HepG2 (cell line): ENCODE data around the gene PGM5. TPM values are rescaled to one million over a fixed set of nuclear protein-coding genes. Genes with fewer than 3 reads are reported as not detected.
A peak's percentile ranks its signal among the peaks of the same experiment; 100 is the strongest.
"Not testable (repeated sequence)": the region's sequence is repeated elsewhere in the genome, so short reads cannot be mapped to it uniquely, and the experiment has no call there.

ENCODE experiments used
- ATAC-seq: fragments of 200-7000 bp; cut with Tn5 transposase; 3 replicates; pipeline ENCODE4 v1.9.1; 2020; ENCODE audit warnings: mild to moderate bottlenecking, moderate library complexity
- Bru-seq: library from RNA; stranded (reverse); fragments of 400-500 nt; gene quantifications from one replicate; lab custom pipeline; 2021; lab: Mats Ljungman, UMichigan
- BruChase-seq, 2 experiments: library from RNA; stranded (reverse); fragments of 400-500 nt; gene quantifications; one replicate each; lab custom pipeline; 2021; lab: Mats Ljungman, UMichigan
- BruUV-seq: library from RNA; stranded (reverse); fragments of 400-500 nt; replicated peaks from 2 replicates; lab custom pipeline; 2021; lab: Mats Ljungman, UMichigan
- CTCF ChIA-PET: fragments of 300-600 bp; formaldehyde crosslinking; extraction: SDS; loops from one replicate; lab custom pipeline; 2021; ENCODE audit warnings: low total read pairs, inconsistent platforms, low intra/inter-chr PET ratio; lab: Yijun Ruan, JAX
- POLR2A ChIA-PET: fragments of 350-600 bp; sonication (Branson Sonifier 250); formaldehyde crosslinking; loops from one replicate; lab custom pipeline; 2020; ENCODE audit warnings: antibody characterized with exemption, inconsistent platforms; lab: Yijun Ruan, JAX
- DNase-seq: peaks from one replicate; pipeline ENCODE4 v3.0.0-alpha.2; 2015; ENCODE audit warnings: low spot score
- FAIRE-seq: peaks from 3 replicates; lab custom pipeline; 2011; peaks lifted over from hg19 to GRCh38; lab: Jason Lieb, UNC
- H2AFZ ChIP-seq: one replicate; pipeline ENCODE4 v1.6.1; 2011; ENCODE audit warnings: low read length, inconsistent platforms
- H3K27ac ChIP-seq: fragments of 300-600 bp; 3 replicates; pipeline ENCODE4 v1.8.0; 2011; ENCODE audit warnings: mixed run types, mild to moderate bottlenecking, mixed read lengths, low read length, inconsistent platforms; ENCODE audit not compliant: insufficient read depth; ENCODE audit errors: extremely low read length
- H3K27me3 ChIP-seq, 2 experiments: fragments of 200-600 bp in 1 of 2; 2 replicates in 1 of 2; 3 replicates in 1 of 2; pipeline versions ENCODE4 v1.6.0 to v1.8.0; 2011; ENCODE audit warnings: low read length in 2 of 2, mild to moderate bottlenecking in 2 of 2, moderate library complexity in 2 of 2, inconsistent platforms in 1 of 2; ENCODE audit not compliant: insufficient read depth in 2 of 2, control insufficient read depth in 1 of 2
- H3K36me3 ChIP-seq, 2 experiments: fragments of 200-600 bp in 1 of 2; replicated peaks in 1 of 2; 2 replicates in 1 of 2; 3 replicates in 1 of 2; pipeline versions ENCODE4 v1.5.1 to v1.8.0; 2011; ENCODE audit warnings: low read length in 2 of 2, inconsistent platforms in 1 of 2; ENCODE audit not compliant: insufficient read depth in 2 of 2, control insufficient read depth in 1 of 2
- H3K4me1 ChIP-seq: 2 replicates; pipeline ENCODE4 v1.5.1; 2012; ENCODE audit warnings: low read length, inconsistent platforms; ENCODE audit not compliant: insufficient read depth
- H3K4me2 ChIP-seq: 2 replicates; pipeline ENCODE4 v1.6.0; 2011; ENCODE audit warnings: low read depth, low read length, inconsistent platforms
- H3K4me3 ChIP-seq, 3 experiments: fragments of 200-600 bp in 1 of 3; sonication (generic), shearing (Covaris generic) in 1 of 3; replicated peaks in 1 of 3; 2 replicates each; pipeline ENCODE4 v1.5.1; 2011 to 2016; ENCODE audit warnings: low read length in 3 of 3, inconsistent platforms in 2 of 3, low read depth in 2 of 3, mild to moderate bottlenecking in 2 of 3, control low read depth in 1 of 3, mixed read lengths in 1 of 3; ENCODE audit not compliant: insufficient read depth in 1 of 3
- H3K79me2 ChIP-seq: one replicate; pipeline ENCODE4 v1.6.1; 2011; ENCODE audit warnings: low read length, inconsistent platforms; ENCODE audit not compliant: insufficient read depth
- H3K9ac ChIP-seq: 2 replicates; pipeline ENCODE4 v1.6.0; 2011; ENCODE audit warnings: mild to moderate bottlenecking, low read depth, low read length, inconsistent platforms; ENCODE audit not compliant: insufficient read depth
- H3K9me3 ChIP-seq: 2 replicates; pipeline ENCODE4 v1.5.1; 2012; ENCODE audit warnings: mild to moderate bottlenecking, low read length
- H4K20me1 ChIP-seq: 2 replicates; pipeline ENCODE4 v1.6.0; 2011; ENCODE audit warnings: inconsistent platforms, mild to moderate bottlenecking, low read length, moderate library complexity; ENCODE audit not compliant: insufficient read depth
- ZNF800 ChIP-seq: sonication (generic); formaldehyde crosslinking; IDR thresholded peaks from 2 replicates; pipeline ENCODE4 v1.4.0; 2020; ENCODE audit warnings: missing genetic modification reagents
- WGBS: methylation state at CpG from one replicate; pipeline ENCODE4 v1.1.6; 2017; ENCODE audit warnings: low lambda C conversion rate; 5-methylcytosine and 5-hydroxymethylcytosine counted together
- in situ Hi-C: cut with HindIII; loops from 2 replicates; pipeline ENCODE4 v1.10.0; 2017; ENCODE audit warnings: low pct_unique_long_range_greater_than_20kb; ENCODE audit not compliant: extremely low pct_ligation_motif_present
- intact Hi-C: fragments of 100-400 bp; cut with micrococcal nuclease; formaldehyde crosslinking; loops from one replicate; pipeline ENCODE4 v1.10.0; 2022; ENCODE audit not compliant: unreplicated experiment
- long read RNA-seq, 2 experiments: library from RNA in 1 of 2; library from polyadenylated mRNA in 1 of 2; stranded (forward) in 1 of 2; unstranded in 1 of 2; transcript quantifications; one replicate each; pipeline ENCODE4 v2.0.0, GENCODE V29; 2019 to 2022
- polyA minus RNA-seq, 3 experiments: library from RNA; depleted of rRNA, polyadenylated mRNA; stranded (reverse); fragments of >200 nt; gene quantifications; 2 replicates each; pipeline ENCODE4 v1.2.3, GENCODE V29; 2011; ENCODE audit warnings: low replicate concordance in 1 of 3
- polyA plus RNA-seq, 8 experiments: library from polyadenylated mRNA; depleted of rRNA in 3 of 8; stranded (reverse) in 7 of 8; unstranded in 1 of 8; fragments of >200 nt; fragmentation: Illumina TruSeq in 4 of 8; extraction: Trizol in 4 of 8; gene quantifications; 2 replicates each; pipeline versions ENCODE4 v1.2.1 to v1.2.3, GENCODE V29; 2011 to 2016; ENCODE audit warnings: low read depth in 4 of 8, missing spikeins in 1 of 8, mixed read lengths in 1 of 8; ENCODE audit not compliant: insufficient read depth in 1 of 8
- total RNA-seq, 5 experiments: library from RNA; depleted of rRNA; stranded (reverse); fragments of >200 nt; fragmentation: Illumina TruSeq; extraction: Trizol; gene quantifications; 2 replicates each; pipeline ENCODE4 v1.2.3, GENCODE V29; 2016; ENCODE audit warnings: low read depth in 1 of 5
- TF ChIP-seq, protein P1 (sequence below): sonication (generic); formaldehyde crosslinking; IDR thresholded peaks from 2 replicates; pipeline ENCODE4 v1.4.0; 2020; ENCODE audit warnings: mild to moderate bottlenecking, missing genetic modification reagents

The PGM5 gene
- not detected in 2 replicates for total RNA-seq (2016; rRNA removed; fragmentation: Illumina TruSeq; extraction: Trizol)
- total RNA-seq (2016; cell fraction: cytosol; rRNA removed; fragmentation: Illumina TruSeq; extraction: Trizol; ENCODE audit: low read depth), result not detected in 2 replicates
- total RNA-seq (2016; cell fraction: insoluble cytoplasmic fraction; rRNA removed; fragmentation: Illumina TruSeq; extraction: Trizol), result not detected in 2 replicates
- total RNA-seq (2016; cell fraction: membrane; rRNA removed; fragmentation: Illumina TruSeq; extraction: Trizol), result not detected in 2 replicates
- total RNA-seq (2016; cell fraction: nucleus; rRNA removed; fragmentation: Illumina TruSeq; extraction: Trizol), result not detected in 2 replicates
- polyA plus RNA-seq (2011; rRNA removed), result 0.01 TPM in 1 of 2 replicates, not detected in the other
- polyA plus RNA-seq (2011; cell fraction: cytosol; rRNA removed), result not detected in 2 replicates
- not detected in 2 replicates for polyA plus RNA-seq (2011; cell fraction: nucleus; rRNA removed)
- not detected in 2 replicates for polyA plus RNA-seq (2012)
- polyA plus RNA-seq (2016; cell fraction: cytosol; fragmentation: Illumina TruSeq; extraction: Trizol; ENCODE audit: low read depth), result not detected in 2 replicates
- polyA plus RNA-seq (2016; cell fraction: insoluble cytoplasmic fraction; fragmentation: Illumina TruSeq; extraction: Trizol; ENCODE audit: low read depth), result not detected in 2 replicates
- not detected in 2 replicates for polyA plus RNA-seq (2016; cell fraction: membrane; fragmentation: Illumina TruSeq; extraction: Trizol; ENCODE audit: low read depth)
- polyA plus RNA-seq (2016; cell fraction: nucleus; fragmentation: Illumina TruSeq; extraction: Trizol; ENCODE audit: insufficient read depth, low read depth), result not detected in 2 replicates
- not detected in 2 replicates for polyA minus RNA-seq (2011; rRNA and poly(A)+ RNA removed; ENCODE audit: low replicate concordance)
- not detected in 2 replicates for polyA minus RNA-seq (2011; cell fraction: cytosol; rRNA and poly(A)+ RNA removed)
- not detected in 2 replicates for polyA minus RNA-seq (2011; cell fraction: nucleus; rRNA and poly(A)+ RNA removed)
- percentile 2 among the genes with signal in this experiment for Bru-seq, nascent RNA
- BruChase-seq, experiment 1, labeled RNA remaining after a 6-hour chase, result percentile 1 among the genes with signal in this experiment
- BruChase-seq, experiment 2, labeled RNA remaining after a 2-hour chase, result percentile 3 among the genes with signal in this experiment
- long read RNA-seq, experiment 1, result 0 reads
- long read RNA-seq, experiment 2, result 0 reads

GRCh38 chr9:68356380-68357118 is at the start of gene PGM5:
PGM5 (plus strand) TSS chr9:68356611; CDS start chr9:68357128, 517 bp downstream.
- in situ Hi-C loops, H4K20me1 ChIP-seq, BruUV-seq, intact Hi-C loops, H3K4me1 ChIP-seq, FAIRE-seq, H3K27me3 ChIP-seq, CTCF ChIA-PET, H3K9ac ChIP-seq, DNase-seq, H3K36me3 ChIP-seq, H3K27ac ChIP-seq, H3K79me2 ChIP-seq, POLR2A ChIA-PET, H2AFZ ChIP-seq, H3K9me3 ChIP-seq: not testable (repeated sequence)
- ATAC-seq, result peak; percentile 91
- peak within 1 kb of the TSS; percentile 69 for H3K4me2 ChIP-seq
- TF ChIP-seq ZNF800 (CRISPR knock-in tag), result peak; percentile 12; the same call in 1 of the 2 replicates
- TF ChIP-seq, protein P1, sequence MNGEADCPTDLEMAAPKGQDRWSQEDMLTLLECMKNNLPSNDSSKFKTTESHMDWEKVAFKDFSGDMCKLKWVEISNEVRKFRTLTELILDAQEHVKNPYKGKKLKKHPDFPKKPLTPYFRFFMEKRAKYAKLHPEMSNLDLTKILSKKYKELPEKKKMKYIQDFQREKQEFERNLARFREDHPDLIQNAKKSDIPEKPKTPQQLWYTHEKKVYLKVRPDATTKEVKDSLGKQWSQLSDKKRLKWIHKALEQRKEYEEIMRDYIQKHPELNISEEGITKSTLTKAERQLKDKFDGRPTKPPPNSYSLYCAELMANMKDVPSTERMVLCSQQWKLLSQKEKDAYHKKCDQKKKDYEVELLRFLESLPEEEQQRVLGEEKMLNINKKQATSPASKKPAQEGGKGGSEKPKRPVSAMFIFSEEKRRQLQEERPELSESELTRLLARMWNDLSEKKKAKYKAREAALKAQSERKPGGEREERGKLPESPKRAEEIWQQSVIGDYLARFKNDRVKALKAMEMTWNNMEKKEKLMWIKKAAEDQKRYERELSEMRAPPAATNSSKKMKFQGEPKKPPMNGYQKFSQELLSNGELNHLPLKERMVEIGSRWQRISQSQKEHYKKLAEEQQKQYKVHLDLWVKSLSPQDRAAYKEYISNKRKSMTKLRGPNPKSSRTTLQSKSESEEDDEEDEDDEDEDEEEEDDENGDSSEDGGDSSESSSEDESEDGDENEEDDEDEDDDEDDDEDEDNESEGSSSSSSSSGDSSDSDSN (CRISPR knock-in tag), result peak; percentile 32; the same call in 1 of the 2 replicates
- WGBS, result under 1% methylated on average over 25 of the region's 58 CpGs
- peak within 1 kb of the TSS; percentile 43 to 52 (median 52); a peak in 4 of 6 replicates for H3K4me3 ChIP-seq

GRCh38 chr9:68307127-68307526 is 49.3 kb upstream of the PGM5 start:
- in situ Hi-C loops, intact Hi-C loops, H3K36me3 ChIP-seq, H3K4me1 ChIP-seq, H3K4me2 ChIP-seq, POLR2A ChIA-PET, H3K79me2 ChIP-seq, FAIRE-seq, BruUV-seq, H3K9ac ChIP-seq, H3K27me3 ChIP-seq, H4K20me1 ChIP-seq, H3K4me3 ChIP-seq, H3K27ac ChIP-seq, CTCF ChIA-PET, DNase-seq, H2AFZ ChIP-seq, H3K9me3 ChIP-seq: not testable (repeated sequence)
- WGBS, result 95% methylated on average over 24 of the region's 35 CpGs
- peak; percentile 21 for ATAC-seq
